HEK293 (cell line): ENCODE measurements around the gene TNFSF13.

Source experiments
- CTCF ChIA-PET: fragments of 350-600 bp; formaldehyde crosslinking; extraction: SDS; loops from one replicate; lab custom pipeline; 2021; ENCODE audit warnings: antibody characterized with exemption; lab: Yijun Ruan, JAX
- POLR2A ChIA-PET: fragments of 300-600 bp; formaldehyde crosslinking; extraction: SDS; loops from one replicate; lab custom pipeline; 2020; ENCODE audit warnings: antibody characterized with exemption, inconsistent platforms; lab: Yijun Ruan, JAX
- H3K27ac ChIP-seq: fragments of 200-500 bp; sonication (Bioruptor generic); 2 replicates; pipeline ENCODE4 v1.5.1; 2014; ENCODE audit warnings: low read depth, low read length, control low read depth, inconsistent platforms; ENCODE audit errors: extremely low read depth
- H3K36me3 ChIP-seq, 2 experiments: fragments of 200-500 bp in 1 of 2; sonication (Bioruptor generic) in 1 of 2; 1 replicate in 1 of 2; 2 replicates in 1 of 2; pipeline ENCODE4 v1.5.1; 2014 to 2017; ENCODE audit warnings: inconsistent platforms in 2 of 2, low read length in 2 of 2; ENCODE audit not compliant: control insufficient read depth in 2 of 2, insufficient read depth in 1 of 2
- H3K4me1 ChIP-seq: fragments of 200-500 bp; sonication (Bioruptor generic); 2 replicates; pipeline ENCODE4 v1.5.1; 2014; ENCODE audit warnings: mild to moderate bottlenecking, low read length, inconsistent platforms; ENCODE audit not compliant: control insufficient read depth, insufficient read depth
- H3K4me3 ChIP-seq: 2 replicates; pipeline ENCODE4 v1.5.1; 2011; ENCODE audit warnings: low read depth, mild to moderate bottlenecking, control low read depth, low read length, moderate library complexity
- H3K9me3 ChIP-seq: fragments of 200-500 bp; sonication (Bioruptor generic); 2 replicates; pipeline ENCODE4 v1.5.1; 2014; ENCODE audit warnings: low read depth, low read length, inconsistent platforms; ENCODE audit not compliant: control insufficient read depth, insufficient read depth
- CTCF ChIP-seq: fragments of 450-650 bp; formaldehyde crosslinking; IDR thresholded peaks from 2 replicates; pipeline ENCODE4 v1.5.1; 2016; ENCODE audit warnings: missing biosample characterization, missing genetic modification characterization
- KLF10 ChIP-seq: fragments of 450-650 bp; IDR thresholded peaks from 2 replicates; pipeline ENCODE4 v1.5.1; 2018; ENCODE audit warnings: missing biosample characterization, mild to moderate bottlenecking, missing genetic modification characterization
- KLF17 ChIP-seq: fragments of 450-650 bp; formaldehyde crosslinking; IDR thresholded peaks from 2 replicates; pipeline ENCODE4 v1.5.1; 2016; ENCODE audit warnings: missing biosample characterization, missing genetic modification characterization
- MZF1 ChIP-seq: fragments of 450-650 bp; formaldehyde crosslinking; IDR thresholded peaks from 2 replicates; pipeline ENCODE4 v1.5.1; 2017; ENCODE audit warnings: missing biosample characterization, missing genetic modification characterization, borderline replicate concordance
- OSR2 ChIP-seq: fragments of 450-650 bp; formaldehyde crosslinking; IDR thresholded peaks from 2 replicates; pipeline ENCODE4 v1.5.1; 2016; ENCODE audit warnings: missing biosample characterization, missing genetic modification characterization
- PRDM1 ChIP-seq: fragments of 450-650 bp; formaldehyde crosslinking; IDR thresholded peaks from 2 replicates; pipeline ENCODE4; 2016; ENCODE audit warnings: missing biosample characterization, missing genetic modification characterization
- PRDM10 ChIP-seq: fragments of 450-650 bp; formaldehyde crosslinking; IDR thresholded peaks from 2 replicates; pipeline ENCODE4 v1.5.1; 2016; ENCODE audit warnings: missing biosample characterization, missing genetic modification characterization
- PRDM4 ChIP-seq: fragments of 450-650 bp; formaldehyde crosslinking; IDR thresholded peaks from 2 replicates; pipeline ENCODE4 v1.5.1; 2017; ENCODE audit warnings: missing biosample characterization, missing genetic modification characterization
- SALL2 ChIP-seq: fragments of 450-650 bp; formaldehyde crosslinking; IDR thresholded peaks from 2 replicates; pipeline ENCODE4 v1.5.0; 2017; ENCODE audit warnings: missing biosample characterization, mild to moderate bottlenecking, missing genetic modification characterization, borderline replicate concordance
- SP7 ChIP-seq: fragments of 450-650 bp; formaldehyde crosslinking; IDR thresholded peaks from 2 replicates; pipeline ENCODE4 v1.5.1; 2016; ENCODE audit warnings: missing biosample characterization, missing genetic modification characterization
- ZBTB17 ChIP-seq: fragments of 450-650 bp; formaldehyde crosslinking; IDR thresholded peaks from 2 replicates; pipeline ENCODE4 v1.5.1; 2016; ENCODE audit warnings: missing biosample characterization, missing genetic modification characterization
- ZBTB20 ChIP-seq: fragments of 450-650 bp; formaldehyde crosslinking; IDR thresholded peaks from 2 replicates; pipeline ENCODE4 v1.5.1; 2016; ENCODE audit warnings: missing biosample characterization, missing genetic modification characterization
- ZFHX2 ChIP-seq: fragments of 450-650 bp; formaldehyde crosslinking; conservative IDR thresholded peaks from 2 replicates; pipeline ENCODE4 v1.5.1; 2016; ENCODE audit warnings: missing biosample characterization, missing genetic modification characterization
- ZFP69B ChIP-seq: fragments of 450-650 bp; formaldehyde crosslinking; IDR thresholded peaks from 2 replicates; pipeline ENCODE4 v1.5.1; 2016; ENCODE audit warnings: missing biosample characterization, missing genetic modification characterization
- ZNF121 ChIP-seq: fragments of 450-650 bp; formaldehyde crosslinking; IDR thresholded peaks from 2 replicates; pipeline ENCODE4 v1.5.1; 2016; ENCODE audit warnings: missing biosample characterization, missing genetic modification characterization
- ZNF2 ChIP-seq: fragments of 450-650 bp; formaldehyde crosslinking; IDR thresholded peaks from 2 replicates; pipeline ENCODE4 v1.5.1; 2016; ENCODE audit warnings: missing biosample characterization, missing genetic modification characterization
- ZNF23 ChIP-seq: fragments of 450-650 bp; formaldehyde crosslinking; IDR thresholded peaks from 2 replicates; pipeline ENCODE4 v1.5.1; 2016; ENCODE audit warnings: missing biosample characterization, missing genetic modification characterization, borderline replicate concordance
- ZNF302 ChIP-seq: fragments of 450-650 bp; formaldehyde crosslinking; IDR thresholded peaks from 2 replicates; pipeline ENCODE4 v1.5.1; 2016; ENCODE audit warnings: missing biosample characterization, missing genetic modification characterization, low read depth
- ZNF324 ChIP-seq: fragments of 450-650 bp; formaldehyde crosslinking; IDR thresholded peaks from 2 replicates; pipeline ENCODE4 v1.5.1; 2016; ENCODE audit warnings: missing biosample characterization, missing genetic modification characterization
- ZNF521 ChIP-seq: fragments of 450-650 bp; formaldehyde crosslinking; IDR thresholded peaks from 2 replicates; pipeline ENCODE4 v1.5.1; 2017; ENCODE audit warnings: missing biosample characterization, mild to moderate bottlenecking, missing genetic modification characterization
- ZNF610 ChIP-seq: fragments of 450-650 bp; formaldehyde crosslinking; IDR thresholded peaks from 2 replicates; pipeline ENCODE4 v1.5.1; 2016; ENCODE audit warnings: missing biosample characterization, missing genetic modification characterization, borderline replicate concordance
- ZNF660 ChIP-seq: fragments of 450-650 bp; IDR thresholded peaks from 2 replicates; pipeline ENCODE4 v1.5.1; 2018; ENCODE audit warnings: missing biosample characterization, mild to moderate bottlenecking, missing genetic modification characterization
- ZNF664 ChIP-seq: fragments of 450-650 bp; formaldehyde crosslinking; IDR thresholded peaks from 2 replicates; pipeline ENCODE4 v1.5.1; 2016; ENCODE audit warnings: missing biosample characterization, missing genetic modification characterization
- ZNF76 ChIP-seq: fragments of 450-650 bp; formaldehyde crosslinking; IDR thresholded peaks from 2 replicates; pipeline ENCODE4; 2016; ENCODE audit warnings: low read depth, missing biosample characterization, missing genetic modification characterization, borderline replicate concordance

TNFSF13 gene

GRCh38 chr17:7560172-7561027, 1.9 kb downstream of the TNFSF13 start (continued):
- TF ChIP-seq PRDM10 (peak; percentile 82), ZNF521 (tag by site-specific recombination) (no peak), ZNF2 (tag by site-specific recombination) (no peak), SP7 (peak; percentile 10; the same call in 1 of the 2 replicates), CTCF (peak; percentile 87), PRDM1 (tag by site-specific recombination) (peak; percentile 13; the same call in 1 of the 2 replicates), PRDM4 (tag by site-specific recombination) (peak; percentile 39; the same call in 1 of the 2 replicates), ZFHX2 (tag by site-specific recombination) (peak; percentile 36; the same call in 1 of the 2 replicates), ZNF121 (tag by site-specific recombination) (no peak), ZBTB20 (peak; percentile 95), ZNF76 (tag by site-specific recombination) (peak; percentile 28; the same call in 1 of the 2 replicates), ZNF302 (no peak), KLF17 (tag by site-specific recombination) (peak; percentile 35; the same call in 1 of the 2 replicates), ZBTB17 (tag by site-specific recombination) (peak; percentile 57)

- Histone ChIP-seq H3K4me3 (peak overlapping the region; percentile 85), H3K4me1 (peaks cover 11% of the 10 kb centered on the region), H3K9me3 (no peaks in the 10 kb centered on the region), H3K36me3 (peaks cover 26 to 33% of the 10 kb centered on the region in 2 experiments), H3K27ac (peak overlapping the region; percentile 93)
- POLR2A ChIA-PET, result interaction anchor here (0.6 to 2.8 kb wide), 28 partner anchors 9 to 232 kb away, joined by 3 to 17 read pairs (median 5); partner anchors contain the start of genes CD68, CHRNB1, FXR2 and MPDU1
- CTCF ChIA-PET, result interaction anchor here (0.6 to 5.1 kb wide), 92 partner anchors 9 to 631 kb away, joined by 3 to 112 read pairs (median 4); partner anchors contain the start of genes KCTD11, MPDU1, NEURL4 and PLSCR3
- TF ChIP-seq KLF10 (tag by site-specific recombination) (peak; percentile 33; the same call in 1 of the 2 replicates), MZF1 (no peak), ZNF664 (tag by site-specific recombination) (no peak), ZFP69B (tag by site-specific recombination) (peak; percentile 99), ZNF324 (tag by site-specific recombination) (no peak), ZNF660 (tag by site-specific recombination) (peak; percentile 63; the same call in 1 of the 2 replicates), SALL2 (tag by site-specific recombination) (no peak), OSR2 (no peak), ZNF23 (tag by site-specific recombination) (no peak), ZNF610 (tag by site-specific recombination) (no peak)
Measured at GRCh38 chr17:7561028-7561575, 2.6 kb downstream of the TNFSF13 start.
